K562 (cell line): ENCODE results near the gene GBA2. TPM values are rescaled to one million over a fixed set of nuclear protein-coding genes. Genes with fewer than 3 reads are reported as not detected.

Source experiments
- CTBP1 ChIP-seq: fragments of 450-650 bp; IDR thresholded peaks from 2 replicates; pipeline ENCODE4 v1.6.1; 2016; ENCODE audit warnings: borderline replicate concordance
- DACH1 ChIP-seq: fragments of 450-650 bp; IDR thresholded peaks from 2 replicates; pipeline ENCODE4 v1.6.1; 2018; ENCODE audit not compliant: partially characterized antibody
- EGR1 ChIP-seq: fragments of 450-650 bp; conservative IDR thresholded peaks from 2 replicates; pipeline ENCODE4 v1.6.1; 2017; ENCODE audit warnings: mild to moderate bottlenecking
- EP400 ChIP-seq: fragments of 450-650 bp; IDR thresholded peaks from 2 replicates; pipeline ENCODE4 v1.6.1; 2017; ENCODE audit warnings: antibody characterized with exemption, mild to moderate bottlenecking, moderate library complexity
- ESRRA ChIP-seq: fragments of 450-650 bp; IDR thresholded peaks from 2 replicates; pipeline ENCODE4 v1.6.1; 2014; ENCODE audit warnings: low read depth, mild to moderate bottlenecking, moderate library complexity, borderline replicate concordance
- ETV1 ChIP-seq: fragments of 450-650 bp; conservative IDR thresholded peaks from 2 replicates; pipeline ENCODE4 v1.6.1; 2016; ENCODE audit warnings: missing genetic modification characterization, control low read depth, low read depth, missing compliant biosample characterization
- HDAC1 ChIP-seq, 2 experiments: fragments of 450-650 bp; IDR thresholded peaks; 2 replicates each; pipeline ENCODE4 v1.6.1; 2016 to 2017; ENCODE audit warnings: inconsistent platforms in 1 of 2, mild to moderate bottlenecking in 1 of 2, moderate library complexity in 1 of 2
- JUND ChIP-seq, 2 experiments: IDR thresholded peaks; 2 replicates in 1 of 2; 3 replicates in 1 of 2; pipeline ENCODE4 v1.6.1; 2011; ENCODE audit warnings: borderline replicate concordance in 2 of 2, low read depth in 2 of 2, low read length in 2 of 2, improper control_type of control experiment in 1 of 2, missing biosample characterization in 1 of 2, missing genetic modification characterization in 1 of 2, missing genetic modification reagents in 1 of 2
- MEIS2 ChIP-seq: fragments of 450-650 bp; IDR thresholded peaks from 2 replicates; pipeline ENCODE4 v1.6.1; 2014; ENCODE audit warnings: mild to moderate bottlenecking; ENCODE audit not compliant: partially characterized antibody
- MTA2 ChIP-seq: fragments of 450-650 bp; IDR thresholded peaks from 2 replicates; pipeline ENCODE4 v1.6.1; 2016; ENCODE audit warnings: low read depth
- NBN ChIP-seq: fragments of 450-650 bp; IDR thresholded peaks from 2 replicates; pipeline ENCODE4 v1.6.1; 2016; ENCODE audit warnings: low read depth, mild to moderate bottlenecking
- SMARCA5 ChIP-seq: fragments of 450-650 bp; IDR thresholded peaks from 2 replicates; pipeline ENCODE4 v1.6.1; 2016
- SMARCC2 ChIP-seq: fragments of 450-650 bp; IDR thresholded peaks from 2 replicates; pipeline ENCODE4 v1.6.1; 2017; ENCODE audit warnings: antibody characterized with exemption, moderate library complexity, mild to moderate bottlenecking, low read depth
- SP1 ChIP-seq: sonication (generic); formaldehyde crosslinking; IDR thresholded peaks from 2 replicates; pipeline ENCODE4 v1.8.1; 2022; ENCODE audit warnings: mild to moderate bottlenecking, missing genetic modification reagents
- TAF1 ChIP-seq: IDR thresholded peaks from 2 replicates; pipeline ENCODE4 v1.6.1; 2011; ENCODE audit warnings: mild to moderate bottlenecking, low read length, moderate library complexity; ENCODE audit not compliant: insufficient read depth, control insufficient read depth, severe bottlenecking; ENCODE audit errors: extremely low read depth
- TCF3 ChIP-seq: sonication (generic); formaldehyde crosslinking; IDR thresholded peaks from 2 replicates; pipeline ENCODE4 v1.4.0; 2020; ENCODE audit warnings: mild to moderate bottlenecking, missing genetic modification reagents
- TFAP4 ChIP-seq: sonication (generic); formaldehyde crosslinking; IDR thresholded peaks from 2 replicates; pipeline ENCODE4 v1.8.0; 2022; ENCODE audit warnings: missing genetic modification reagents, mild to moderate bottlenecking, moderate library complexity, borderline replicate concordance
- U2AF1 ChIP-seq: fragments of 200-400 bp; formaldehyde crosslinking; optimal IDR thresholded peaks from 2 replicates; pipeline ENCODE3; 2017; ENCODE audit warnings: mild to moderate bottlenecking, low read depth, low read length, moderate library complexity
- ZBTB7A ChIP-seq: IDR thresholded peaks from 2 replicates; pipeline ENCODE4 v1.6.1; 2011; ENCODE audit warnings: low read depth, mild to moderate bottlenecking, low read length, moderate library complexity, borderline replicate concordance; ENCODE audit not compliant: control insufficient read depth
- ZNF3 ChIP-seq: fragments of 250-450 bp; sonication (Bioruptor Pico); IDR thresholded peaks from 2 replicates; pipeline ENCODE4 v1.5.0; 2021; ENCODE audit warnings: mild to moderate bottlenecking, moderate library complexity
- ZNF507 ChIP-seq: conservative IDR thresholded peaks from 2 replicates; pipeline ENCODE4 v1.6.1; 2017; ENCODE audit warnings: missing genetic modification characterization, missing compliant biosample characterization
- ZNF75A ChIP-seq: fragments of 450-650 bp; formaldehyde crosslinking; IDR thresholded peaks from 2 replicates; pipeline ENCODE4 v1.4.0; 2020; ENCODE audit warnings: mild to moderate bottlenecking
- polyA plus RNA-seq, 8 experiments: library from polyadenylated mRNA; depleted of rRNA in 4 of 8; stranded (reverse) in 5 of 8; unstranded in 3 of 8; fragments of >200 nt; fragmentation: Nextera tagmentation in 2 of 8; fragmentation: Illumina TruSeq in 1 of 8; extraction: Ambion mirVana in 2 of 8; extraction: Trizol in 1 of 8; gene quantifications; 2 replicates each; pipeline versions ENCODE4 v1.2.1 to v1.2.3, GENCODE V29; 2011 to 2014; ENCODE audit warnings: inconsistent platforms in 1 of 8, missing spikeins in 1 of 8
- total RNA-seq, 7 experiments: library from RNA; depleted of rRNA in 6 of 7; stranded (reverse); fragments of >200 nt in 6 of 7; fragmentation: Illumina TruSeq in 2 of 7; extraction: Trizol in 2 of 7; gene quantifications; 2 replicates each; pipeline versions ENCODE4 v1.2.1 to v1.2.3, GENCODE V29; 2011 to 2021; ENCODE audit warnings: low replicate concordance in 1 of 7
- TF ChIP-seq, protein P1 (sequence below): fragments of 450-650 bp; formaldehyde crosslinking; IDR thresholded peaks from 2 replicates; pipeline ENCODE4 v1.4.0; 2020; ENCODE audit warnings: mild to moderate bottlenecking, moderate library complexity
- TF ChIP-seq, protein P2 (sequence below), 2 experiments: fragments of 450-650 bp; conservative IDR thresholded peaks; 2 replicates each; pipeline ENCODE4 v1.6.1; 2017; ENCODE audit warnings: mild to moderate bottlenecking in 2 of 2, moderate library complexity in 2 of 2

The GBA2 gene
- total and polyA plus RNA-seq, 9 of the 15 experiments (the other 6 are each of a cell fraction or from before 2014, with no cell fraction given): 14.1 to 60.4 (median 32.1) TPM

GRCh38 chr9:35729700-35730485 is 19.1 kb downstream of the GBA2 start (continued):
- TF ChIP-seq ZNF507 (tag) (no peak), MEIS2 (no peak), SMARCC2 (no peak), MTA2 (peak; percentile 32; the same call in 1 of the 2 replicates), ESRRA (peak; percentile 74; the same call in 1 of the 2 replicates), CTBP1 (peak; percentile 52; the same call in 1 of the 2 replicates), NBN (peak; percentile 64), TCF3 (CRISPR knock-in tag) (peak; percentile 39; the same call in 1 of the 2 replicates), HDAC1 (IDR thresholded peaks at IDR 0.05) (peak in 1 of 2 experiments; percentile 60; a peak in 1 of 4 replicates), EGR1 (peak; percentile 40; the same call in 1 of the 2 replicates), DACH1 (peak; percentile 3), TFAP4 (CRISPR knock-in tag) (peak; percentile 40; the same call in 1 of the 2 replicates), ZNF3 (no peak), ZNF75A (CRISPR knock-in tag) (no peak), ZBTB7A (peak; percentile 38; the same call in 1 of the 2 replicates), SMARCA5 (no peak), ETV1 (tag) (peak; percentile 35; the same call in 1 of the 2 replicates), U2AF1 (no peak), EP400 (peak; percentile 40; the same call in 1 of the 2 replicates), JUND (IDR thresholded peaks at IDR 0.05; ENCODE audit: borderline replicate concordance, low read depth, low read length) (no peak; the same call in 1 of the 2 replicates), JUND (tag; IDR thresholded peaks at IDR 0.05; ENCODE audit: borderline replicate concordance, low read depth, low read length) (no peak; the same call in 2 of the 3 replicates), TAF1 (peak; percentile 5), SP1 (CRISPR knock-in tag) (0 out of 2 replicates have a peak, but pooled peaks have one; percentile 27)
- TF ChIP-seq, protein P1, sequence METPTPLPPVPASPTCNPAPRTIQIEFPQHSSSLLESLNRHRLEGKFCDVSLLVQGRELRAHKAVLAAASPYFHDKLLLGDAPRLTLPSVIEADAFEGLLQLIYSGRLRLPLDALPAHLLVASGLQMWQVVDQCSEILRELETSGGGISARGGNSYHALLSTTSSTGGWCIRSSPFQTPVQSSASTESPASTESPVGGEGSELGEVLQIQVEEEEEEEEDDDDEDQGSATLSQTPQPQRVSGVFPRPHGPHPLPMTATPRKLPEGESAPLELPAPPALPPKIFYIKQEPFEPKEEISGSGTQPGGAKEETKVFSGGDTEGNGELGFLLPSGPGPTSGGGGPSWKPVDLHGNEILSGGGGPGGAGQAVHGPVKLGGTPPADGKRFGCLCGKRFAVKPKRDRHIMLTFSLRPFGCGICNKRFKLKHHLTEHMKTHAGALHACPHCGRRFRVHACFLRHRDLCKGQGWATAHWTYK (CRISPR knock-in tag): peak; percentile 98
- TF ChIP-seq, protein P2, sequence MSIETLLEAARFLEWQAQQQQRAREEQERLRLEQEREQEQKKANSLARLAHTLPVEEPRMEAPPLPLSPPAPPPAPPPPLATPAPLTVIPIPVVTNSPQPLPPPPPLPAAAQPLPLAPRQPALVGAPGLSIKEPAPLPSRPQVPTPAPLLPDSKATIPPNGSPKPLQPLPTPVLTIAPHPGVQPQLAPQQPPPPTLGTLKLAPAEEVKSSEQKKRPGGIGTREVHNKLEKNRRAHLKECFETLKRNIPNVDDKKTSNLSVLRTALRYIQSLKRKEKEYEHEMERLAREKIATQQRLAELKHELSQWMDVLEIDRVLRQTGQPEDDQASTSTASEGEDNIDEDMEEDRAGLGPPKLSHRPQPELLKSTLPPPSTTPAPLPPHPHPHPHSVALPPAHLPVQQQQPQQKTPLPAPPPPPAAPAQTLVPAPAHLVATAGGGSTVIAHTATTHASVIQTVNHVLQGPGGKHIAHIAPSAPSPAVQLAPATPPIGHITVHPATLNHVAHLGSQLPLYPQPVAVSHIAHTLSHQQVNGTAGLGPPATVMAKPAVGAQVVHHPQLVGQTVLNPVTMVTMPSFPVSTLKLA (conservative IDR thresholded peaks at IDR 0.05): peak in 1 of 2 experiments; percentile 32; a peak in 2 of 4 replicates
